ENCODE measurements around the gene PCBP3. TPM values are rescaled to one million over a fixed set of nuclear protein-coding genes. Genes with fewer than 3 reads are reported as not detected.

PCBP3 gene
- total RNA-seq, 1 experiment from 2014 or later = 10.9 TPM

DNA sequence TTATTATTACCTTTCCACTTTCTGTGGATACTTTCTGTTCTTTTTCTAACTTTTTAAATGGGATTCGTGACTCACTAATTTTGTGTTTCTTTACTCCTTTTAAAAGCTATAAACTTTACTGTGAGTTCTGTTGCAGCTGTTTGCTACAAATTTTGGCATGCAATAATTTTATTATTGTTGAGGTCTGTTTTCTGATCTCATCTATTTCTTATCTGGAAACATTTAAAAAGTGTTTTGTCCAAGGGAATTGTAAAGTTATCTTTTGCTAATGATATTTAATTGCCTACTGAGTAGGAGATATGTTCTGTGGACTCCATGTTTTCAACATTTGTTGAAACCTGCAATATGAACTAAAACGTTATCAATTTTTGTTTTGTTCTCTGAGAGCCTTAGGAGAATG, 199.9 kb downstream of the PCBP3 start:
- no peak overlapping the region for H2BK12ac ChIP-seq (ENCODE audit: insufficient read length, low read depth, low read length)
- H2BK20ac ChIP-seq (ENCODE audit: low read depth, low read length, poor library complexity, severe bottlenecking) = no peak overlapping the region
- peaks cover 11 to 15% of the 10 kb centered on the region in 2 experiments for H3K4me1 Mint-ChIP-seq
- H4K20me1 ChIP-seq (ENCODE audit: control insufficient read depth, insufficient read depth, insufficient read length) = no peaks in the 10 kb centered on the region
- no peak overlapping the region for H3K27ac Mint-ChIP-seq
- H3K4me2 ChIP-seq (ENCODE audit: insufficient read depth, insufficient read length, low read length) = no peak overlapping the region
- no CpG with 5 or more reads among the region's 2 CpGs for WGBS (ENCODE audit: extremely low coverage, insufficient read length, low lambda C conversion rate)
- H4K91ac ChIP-seq (ENCODE audit: insufficient read length, low read depth, low read length) = no peak overlapping the region
- no peak overlapping the region for H2BK15ac ChIP-seq (ENCODE audit: low read depth, low read length)
- no peaks in the 10 kb centered on the region for H3K79me1 ChIP-seq (ENCODE audit: insufficient read depth, low read depth, low read length, poor library complexity, severe bottlenecking)
- no peak overlapping the region for H2AFZ ChIP-seq (ENCODE audit: low read length)
- no peak overlapping the region for H2BK120ac ChIP-seq (ENCODE audit: low read depth, low read length, poor library complexity, severe bottlenecking)
- peaks cover 5% of the 10 kb centered on the region; the same call in 1 of the 2 replicates for H3K4me1 ChIP-seq (ENCODE audit: insufficient read depth, low read length)
- DNase-seq = no peak
- H3K18ac ChIP-seq (ENCODE audit: insufficient read length, low read depth, low read length) = no peak overlapping the region
- H3K4ac ChIP-seq (ENCODE audit: low read depth, low read length) = no peak overlapping the region
- no peak overlapping the region for H4K8ac ChIP-seq (replicated peaks; ENCODE audit: insufficient read length, low read depth, low read length)
- no peak overlapping the region for H3K23ac ChIP-seq (ENCODE audit: insufficient read length, low read depth, low read length)
- H3K27me3 ChIP-seq (ENCODE audit: insufficient read depth, low read length) = no peaks in the 10 kb centered on the region
- H3K9me3 ChIP-seq (ENCODE audit: control insufficient read depth, low read depth, low read length) = no peaks in the 10 kb centered on the region
- H3K23me2 ChIP-seq (ENCODE audit: insufficient read length, low read depth, low read length, poor library complexity, severe bottlenecking) = no peaks in the 10 kb centered on the region
- H3K27me3 Mint-ChIP-seq (ENCODE audit: low read depth) = peaks cover 2% of the 10 kb centered on the region; the same call in 1 of the 2 replicates
- no peak overlapping the region for H3K9ac ChIP-seq (ENCODE audit: extremely low read depth, insufficient read length, low read length)
- no peak overlapping the region for H3K4me3 Mint-ChIP-seq
- no peak overlapping the region for H3K56ac ChIP-seq (ENCODE audit: insufficient read length, low read depth, low read length)
- no peak overlapping the region for H2BK5ac ChIP-seq (ENCODE audit: insufficient read length, low read length)
- no peak overlapping the region for H3K27ac ChIP-seq (ENCODE audit: insufficient read length, low read depth, low read length)
- H3T11ph ChIP-seq (ENCODE audit: low read length) = no peak overlapping the region
- H3K14ac ChIP-seq (ENCODE audit: insufficient read depth, low read length) = no peak overlapping the region
- peaks cover 6 to 21% (median 10%) of the 10 kb centered on the region in 3 experiments; a peak in 6 of 7 replicates for H3K36me3 Mint-ChIP-seq (ENCODE audit: insufficient read depth in 1 of 3, low read depth in 3 of 3)
- TF ChIP-seq, protein P1, sequence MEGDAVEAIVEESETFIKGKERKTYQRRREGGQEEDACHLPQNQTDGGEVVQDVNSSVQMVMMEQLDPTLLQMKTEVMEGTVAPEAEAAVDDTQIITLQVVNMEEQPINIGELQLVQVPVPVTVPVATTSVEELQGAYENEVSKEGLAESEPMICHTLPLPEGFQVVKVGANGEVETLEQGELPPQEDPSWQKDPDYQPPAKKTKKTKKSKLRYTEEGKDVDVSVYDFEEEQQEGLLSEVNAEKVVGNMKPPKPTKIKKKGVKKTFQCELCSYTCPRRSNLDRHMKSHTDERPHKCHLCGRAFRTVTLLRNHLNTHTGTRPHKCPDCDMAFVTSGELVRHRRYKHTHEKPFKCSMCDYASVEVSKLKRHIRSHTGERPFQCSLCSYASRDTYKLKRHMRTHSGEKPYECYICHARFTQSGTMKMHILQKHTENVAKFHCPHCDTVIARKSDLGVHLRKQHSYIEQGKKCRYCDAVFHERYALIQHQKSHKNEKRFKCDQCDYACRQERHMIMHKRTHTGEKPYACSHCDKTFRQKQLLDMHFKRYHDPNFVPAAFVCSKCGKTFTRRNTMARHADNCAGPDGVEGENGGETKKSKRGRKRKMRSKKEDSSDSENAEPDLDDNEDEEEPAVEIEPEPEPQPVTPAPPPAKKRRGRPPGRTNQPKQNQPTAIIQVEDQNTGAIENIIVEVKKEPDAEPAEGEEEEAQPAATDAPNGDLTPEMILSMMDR (conservative IDR thresholded peaks at IDR 0.05) = no peak
- no peak overlapping the region for H4K5ac ChIP-seq (ENCODE audit: insufficient read length, low read depth, low read length)
- H3K79me2 ChIP-seq (ENCODE audit: insufficient read depth, low read length) = no peaks in the 10 kb centered on the region
- H2AK5ac ChIP-seq (ENCODE audit: insufficient read length, low read length) = no peak overlapping the region
- H3K9me3 Mint-ChIP-seq = peaks cover 18 to 24% of the 10 kb centered on the region in 2 experiments
